HG03575 (cell line): ENCODE measurements around the gene CRTAP.
"Not testable (repeated sequence)": the region's sequence is repeated elsewhere in the genome, so short reads cannot be mapped to it uniquely, and the experiment has no call there.

Source experiments
- ATAC-seq: cut with Tn5 transposase; IDR thresholded peaks from one replicate; pipeline ENCODE4 v1.9.1; 2021; ENCODE audit not compliant: unreplicated experiment, insufficient number of reproducible peaks, low FRiP score; ENCODE audit errors: extremely low read depth

The CRTAP gene

DNA sequence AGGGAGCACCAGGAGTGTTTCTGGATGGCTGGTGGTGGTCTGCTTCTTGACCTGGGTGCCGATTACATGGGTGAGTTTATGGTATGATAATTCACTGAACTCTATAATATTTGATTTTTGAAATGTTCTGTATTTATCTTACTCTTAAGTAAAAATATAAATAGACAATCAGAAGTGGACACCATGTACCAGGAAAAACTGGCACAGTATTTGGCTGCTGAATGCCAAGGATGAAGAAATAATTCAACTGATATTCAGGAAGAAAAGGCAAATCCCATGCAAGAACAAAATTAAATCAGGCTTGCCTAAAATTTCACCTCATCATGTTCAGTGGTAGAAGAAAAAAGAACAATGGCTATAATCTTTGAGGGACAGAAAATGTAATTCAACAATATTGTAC is 51.6 kb downstream of the CRTAP start:
- no peak for ATAC-seq

DNA sequence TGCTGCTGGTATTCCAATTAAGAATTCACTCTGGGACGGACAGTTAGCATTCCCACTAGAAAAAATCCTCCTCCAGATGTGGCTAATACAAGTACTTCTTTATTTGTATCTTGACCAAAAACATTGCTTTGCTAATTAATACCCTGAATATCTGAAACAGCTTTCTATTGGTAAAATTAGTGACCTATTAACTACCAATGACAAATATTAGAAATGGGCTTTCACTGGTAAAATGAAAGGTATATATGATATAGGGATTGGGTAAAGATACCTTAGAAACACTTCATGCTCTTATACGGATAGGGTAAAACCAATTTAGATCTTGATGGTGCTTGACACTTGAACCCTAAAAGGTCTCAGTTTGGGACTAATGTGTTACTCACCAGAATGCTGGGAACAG is 52.3 kb downstream of the CRTAP start:
- no peak for ATAC-seq

DNA sequence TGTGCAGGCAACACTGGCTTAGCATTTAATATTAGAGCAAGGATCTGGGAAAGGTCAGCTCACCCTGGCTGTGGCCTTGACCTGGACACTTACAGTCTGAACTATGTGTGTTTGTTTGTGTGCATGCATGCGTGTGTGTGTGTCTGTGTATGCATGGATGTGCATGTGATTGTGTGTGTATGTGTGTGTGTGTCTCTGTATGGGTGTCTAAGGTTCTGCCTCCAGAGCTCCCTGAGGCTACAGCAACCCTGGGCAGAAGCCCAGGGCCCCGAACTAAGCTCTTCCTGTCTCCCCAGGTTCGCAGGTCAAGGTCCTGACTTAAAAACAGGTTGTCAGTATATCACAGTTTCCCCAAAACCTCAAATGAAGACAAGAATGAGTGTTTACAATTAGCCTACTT is 53.5 kb downstream of the CRTAP start:
- no peak for ATAC-seq

DNA sequence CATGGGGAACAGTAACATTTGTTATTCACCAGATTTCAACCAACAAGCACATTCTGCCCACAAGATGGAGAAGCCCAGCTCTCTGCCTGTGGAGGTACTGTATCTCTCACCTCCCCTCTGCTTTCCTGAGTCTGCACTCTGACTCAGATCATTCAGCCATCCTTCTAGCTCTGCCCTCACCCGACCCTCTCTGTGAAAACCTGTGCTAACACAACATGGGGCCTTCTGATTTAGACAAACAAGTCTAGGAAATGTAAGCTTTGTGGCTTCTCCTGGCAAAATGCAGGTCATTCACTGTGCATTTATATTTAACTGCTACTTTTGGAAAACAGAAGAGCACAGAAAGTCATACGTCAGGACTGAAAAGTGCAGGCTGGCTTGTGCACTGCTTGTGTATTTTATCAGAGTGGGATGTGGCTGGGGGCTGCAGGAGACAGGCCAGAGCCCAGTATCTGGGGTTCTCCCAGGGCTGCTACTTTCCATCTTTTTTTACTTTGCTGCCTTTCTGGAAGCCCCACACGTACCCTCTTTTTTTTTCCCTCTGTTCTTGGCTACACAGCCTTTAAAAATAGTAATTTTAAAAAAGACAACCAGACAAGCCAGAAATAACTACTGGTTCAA is 54.0 kb downstream of the CRTAP start:
- no peak for ATAC-seq

DNA sequence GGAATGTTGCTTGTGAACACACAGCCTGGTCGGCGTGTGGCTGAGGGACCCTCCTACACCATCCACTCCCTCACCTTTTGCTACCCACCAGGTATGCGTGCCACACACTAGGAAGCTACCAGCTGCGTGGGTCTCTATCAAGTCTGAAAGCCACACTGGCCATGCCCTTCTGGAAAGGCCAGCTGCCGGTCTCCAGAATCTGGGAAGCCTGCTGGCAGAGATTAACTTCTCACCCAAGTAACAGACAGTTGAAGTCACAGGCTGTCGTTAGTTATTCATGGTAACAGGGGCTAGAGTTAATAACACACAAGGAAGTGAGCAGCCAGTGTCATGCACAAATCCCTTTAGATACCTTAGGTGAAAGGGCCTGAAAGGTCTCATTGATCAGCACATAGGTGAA is 56.7 kb downstream of the CRTAP start:
- no peak for ATAC-seq

DNA sequence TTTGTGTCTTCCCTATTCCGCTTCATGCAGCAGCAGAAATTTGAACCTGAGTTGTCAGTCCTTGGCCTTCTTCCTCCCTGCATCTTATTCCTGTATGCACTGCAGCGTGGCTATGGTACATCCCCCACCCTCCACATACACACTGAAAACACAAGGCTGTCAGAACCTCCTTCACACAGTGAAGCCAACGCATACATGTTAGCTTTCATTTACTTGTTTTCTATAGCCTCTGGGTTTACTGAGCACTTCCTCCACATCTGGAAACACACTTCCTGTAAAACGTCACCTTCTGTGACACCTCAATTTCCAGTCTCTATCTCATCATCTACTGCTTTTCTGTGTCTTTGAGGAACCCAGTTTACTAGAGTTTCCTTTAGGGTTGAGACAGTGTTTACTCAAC is 57.8 kb downstream of the CRTAP start:
- no peak for ATAC-seq

DNA sequence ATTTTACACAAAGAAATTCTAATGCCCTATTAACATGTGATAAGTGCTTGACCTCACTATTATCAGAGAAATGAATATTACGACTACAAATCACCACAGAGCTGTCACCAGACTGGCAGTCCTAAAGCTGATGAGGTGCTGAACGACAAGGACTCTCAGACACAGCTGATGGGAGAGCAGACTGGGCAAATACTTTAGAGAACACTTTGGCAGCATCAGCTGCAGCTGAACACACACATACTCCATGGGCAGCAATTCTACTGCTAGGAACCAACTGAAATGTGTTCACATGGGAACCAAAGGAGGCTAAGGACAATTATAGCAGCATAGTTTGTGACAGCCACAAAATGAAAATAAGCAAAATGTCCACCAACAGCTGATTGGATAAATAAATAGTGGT is 59.3 kb downstream of the CRTAP start:
- no peak for ATAC-seq

DNA sequence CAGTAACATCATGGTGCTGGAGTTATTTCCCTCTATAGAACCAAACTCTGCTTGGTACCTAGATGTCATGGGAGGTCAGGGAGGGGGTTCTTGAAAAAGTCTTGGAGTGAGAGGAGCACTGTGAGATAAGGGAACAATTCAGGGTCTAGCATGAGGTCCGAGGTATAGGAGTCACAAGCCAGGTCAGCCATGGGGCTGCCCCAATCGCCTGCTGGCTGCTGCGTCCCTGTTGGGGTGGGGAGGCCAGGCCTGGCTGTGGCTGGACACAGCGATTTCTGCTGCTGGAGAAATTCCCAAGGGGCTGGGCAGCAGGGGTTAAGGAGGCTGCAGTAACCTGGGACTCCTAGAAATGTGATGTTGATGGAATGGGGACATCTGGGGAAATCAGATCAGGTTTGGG is 59.9 kb downstream of the CRTAP start:
- ATAC-seq = no peak

DNA sequence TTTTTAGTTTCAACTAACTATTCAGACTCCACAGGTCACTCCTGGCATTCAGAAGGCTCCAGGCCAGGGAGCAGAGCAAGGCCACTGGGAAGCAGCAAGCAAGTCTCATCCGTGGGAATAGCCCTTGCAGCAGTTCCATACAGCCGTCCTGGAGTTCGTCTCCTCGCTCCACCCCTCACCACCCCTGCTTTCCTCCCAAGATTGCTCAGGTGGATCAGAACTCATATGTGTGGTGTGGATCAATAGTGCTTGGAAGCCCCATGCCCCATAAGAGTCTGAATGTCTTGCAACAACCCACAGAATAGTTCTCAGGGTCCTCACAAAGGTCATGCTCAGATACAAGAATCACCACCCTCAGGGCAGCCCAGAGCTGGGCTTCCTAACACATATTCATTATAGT is 60.3 kb downstream of the CRTAP start:
- ATAC-seq = no peak

DNA sequence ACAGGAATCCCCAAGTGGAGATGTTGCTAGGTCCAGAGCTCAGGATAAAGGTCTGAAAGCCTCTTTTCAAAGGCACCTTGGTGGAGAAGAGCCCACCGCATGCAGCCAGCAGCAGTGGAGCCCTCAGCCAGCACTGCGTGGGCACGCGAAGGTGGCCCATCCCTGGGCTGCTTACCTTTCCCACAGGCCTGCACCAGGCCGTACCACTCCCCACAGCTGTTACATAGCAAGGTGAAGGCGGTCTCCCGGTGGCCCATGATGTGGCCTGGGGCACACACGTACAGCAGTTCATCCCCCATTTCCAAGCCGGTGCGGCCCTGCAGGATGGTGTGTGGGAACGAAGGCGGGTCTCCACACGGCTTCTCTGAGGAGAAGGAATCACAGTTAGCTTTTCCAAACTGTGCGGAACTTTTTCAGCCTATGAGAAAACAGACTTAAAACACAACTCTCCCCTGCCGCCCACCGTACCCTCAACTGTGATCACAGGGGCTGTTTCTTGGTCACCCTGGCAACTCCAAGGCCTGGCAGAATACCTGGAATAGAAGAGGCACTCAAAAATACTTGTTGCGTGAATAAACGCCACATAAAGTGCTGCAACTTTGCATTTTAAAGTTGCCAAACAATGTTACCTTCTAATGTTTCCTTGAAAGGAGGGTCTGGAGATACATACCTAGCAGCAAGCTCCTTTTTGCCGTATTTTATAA is 61.0 kb downstream of the CRTAP start:
- ATAC-seq = no peak

DNA sequence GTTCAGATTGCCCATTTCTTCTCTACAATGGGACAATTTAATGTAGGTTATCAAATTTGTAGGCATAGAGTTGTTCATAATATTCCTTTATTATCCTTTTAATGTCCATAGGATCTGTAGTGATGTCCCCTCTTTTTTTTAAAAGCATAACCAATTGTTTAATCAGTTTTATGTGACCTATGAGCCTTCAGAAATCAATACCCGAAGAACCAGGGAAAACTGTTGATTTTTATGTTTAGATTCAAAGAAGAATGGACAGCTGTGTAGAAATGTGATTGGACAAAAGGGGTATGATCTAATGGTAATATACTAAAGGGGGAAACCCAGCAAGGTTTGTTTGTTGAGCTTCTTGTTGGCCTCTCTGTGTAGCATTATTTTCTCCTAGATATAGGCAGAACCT is 65.3 kb downstream of the CRTAP start:
- ATAC-seq = no peak

DNA sequence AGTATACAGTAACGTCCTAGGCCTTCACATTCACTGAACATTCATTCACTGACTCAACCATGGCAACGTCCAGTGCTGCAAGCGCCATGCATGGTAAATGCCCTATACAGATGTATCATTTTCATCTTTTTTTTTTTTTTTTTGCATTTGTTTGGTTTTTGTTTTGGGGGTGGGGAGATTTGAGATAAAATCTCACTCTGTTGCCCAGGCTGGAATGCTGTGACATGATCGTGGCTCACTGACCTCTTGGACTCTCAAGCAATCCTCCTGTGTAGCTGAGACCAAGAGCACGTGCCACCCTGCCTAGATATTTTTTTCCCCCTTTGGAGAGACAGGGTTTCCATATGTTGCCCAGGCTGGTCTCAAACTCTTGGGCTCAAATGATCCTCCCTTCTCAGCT is 67.4 kb downstream of the CRTAP start:
- no peak for ATAC-seq

DNA sequence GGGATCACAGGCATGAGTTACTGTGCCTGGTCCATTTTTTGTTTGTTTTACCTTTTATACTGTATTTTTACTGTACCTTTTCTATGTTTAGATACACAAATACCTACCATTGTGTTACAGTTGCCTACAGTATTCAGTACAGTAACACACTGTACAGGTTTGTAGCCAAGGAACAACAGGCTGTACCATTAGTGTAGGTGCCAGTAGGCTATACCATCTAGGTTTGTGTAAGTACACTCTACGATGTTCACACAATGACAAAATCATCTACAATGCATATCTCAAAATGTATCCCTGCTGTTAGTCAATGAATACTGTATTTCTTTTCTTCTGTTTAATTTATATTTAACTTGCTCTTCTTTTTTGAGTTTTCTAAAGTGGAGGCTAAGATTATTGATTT is 67.8 kb downstream of the CRTAP start:
- not testable (repeated sequence) for ATAC-seq

DNA sequence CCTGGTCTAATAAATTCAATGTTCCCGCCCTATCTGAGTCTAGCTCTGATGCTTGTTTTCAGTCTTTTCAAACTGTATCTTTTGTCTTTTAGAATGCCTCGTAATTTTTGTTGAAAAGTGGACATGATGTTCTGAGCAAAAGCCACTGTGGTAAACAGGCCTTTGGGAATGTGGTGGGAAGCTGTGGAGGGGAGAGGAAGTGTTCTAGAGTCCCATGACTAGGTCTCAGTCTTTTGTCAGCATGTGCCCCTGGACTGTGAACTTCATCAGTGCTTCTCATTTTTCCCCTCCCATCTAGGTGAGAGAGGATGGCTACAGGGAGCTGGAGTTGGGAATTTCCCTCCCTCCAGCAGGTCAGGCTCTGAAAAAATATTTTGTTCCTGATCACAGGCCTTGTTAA is 71.0 kb downstream of the CRTAP start:
- no peak for ATAC-seq

DNA sequence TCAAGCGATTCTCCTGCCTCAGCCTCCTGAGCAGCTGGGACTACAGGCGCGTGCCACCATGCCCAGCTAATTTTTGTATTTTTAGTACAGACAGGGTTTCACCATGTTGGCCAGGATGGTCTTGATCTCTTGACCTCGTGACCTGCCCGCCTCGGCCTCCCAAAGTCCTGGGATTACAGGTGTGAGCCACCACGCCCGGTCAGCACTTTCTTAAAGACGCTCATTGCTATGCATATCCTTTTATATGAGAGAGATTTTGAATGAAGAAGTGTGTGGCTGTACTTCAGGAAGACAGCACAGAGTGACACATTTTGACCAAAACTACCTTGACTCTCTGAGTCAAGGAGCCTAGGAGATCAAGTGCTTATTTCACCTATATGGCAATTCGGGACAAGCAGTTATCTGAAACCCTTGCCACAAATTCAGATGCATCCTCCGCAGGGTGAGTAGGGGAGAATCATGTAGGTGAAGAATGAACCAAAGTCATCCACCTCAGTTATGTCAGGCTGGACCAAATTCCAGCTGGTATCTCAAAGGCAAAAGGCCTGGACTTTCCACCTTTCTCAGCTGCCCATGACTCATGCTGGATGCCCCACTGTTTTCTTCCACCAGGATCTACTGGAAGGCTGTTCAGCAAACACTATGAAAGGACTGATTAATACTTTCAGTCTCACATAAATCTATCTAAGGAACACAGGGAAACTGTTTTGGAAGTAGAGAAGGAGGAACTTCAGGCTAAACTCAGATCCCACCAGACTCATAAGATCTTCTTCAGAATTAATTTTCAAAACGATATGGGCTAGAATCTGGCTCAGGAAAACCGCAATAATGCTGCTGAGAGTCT is 72.9 kb downstream of the CRTAP start:
- ATAC-seq = no peak

DNA sequence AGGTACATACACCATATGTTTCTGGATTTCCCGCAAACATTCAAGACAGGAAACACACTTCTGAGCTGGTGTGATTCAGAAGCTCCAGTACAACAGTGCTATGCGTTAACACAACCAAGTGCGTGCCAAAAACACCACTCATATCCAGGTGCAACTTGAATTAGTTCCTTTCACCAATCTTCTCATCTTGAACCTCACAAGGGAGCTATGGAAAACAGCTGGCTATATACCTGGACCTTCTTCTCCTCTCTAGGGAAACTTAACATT is 73.5 kb downstream of the CRTAP start:
- no peak for ATAC-seq

DNA sequence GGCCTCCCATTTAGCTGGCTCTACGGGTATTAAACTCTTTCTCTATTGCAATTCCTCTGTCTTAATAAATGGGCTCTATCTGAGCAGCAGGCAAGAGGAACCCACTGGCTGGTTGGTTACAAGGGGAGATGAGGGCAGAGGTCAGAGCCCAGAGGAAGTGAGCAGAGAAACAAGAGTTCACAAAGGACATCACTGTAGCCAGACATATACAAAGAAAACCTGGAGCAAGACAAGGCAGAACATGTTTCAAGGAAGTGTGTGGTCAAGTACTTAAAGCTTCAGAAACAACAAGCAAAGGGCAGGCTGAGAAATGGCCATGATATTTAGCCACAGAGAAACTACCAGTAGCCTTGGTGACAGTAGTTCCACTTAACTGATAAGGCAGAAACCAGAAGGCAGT is 80.5 kb downstream of the CRTAP start:
- no peak for ATAC-seq

DNA sequence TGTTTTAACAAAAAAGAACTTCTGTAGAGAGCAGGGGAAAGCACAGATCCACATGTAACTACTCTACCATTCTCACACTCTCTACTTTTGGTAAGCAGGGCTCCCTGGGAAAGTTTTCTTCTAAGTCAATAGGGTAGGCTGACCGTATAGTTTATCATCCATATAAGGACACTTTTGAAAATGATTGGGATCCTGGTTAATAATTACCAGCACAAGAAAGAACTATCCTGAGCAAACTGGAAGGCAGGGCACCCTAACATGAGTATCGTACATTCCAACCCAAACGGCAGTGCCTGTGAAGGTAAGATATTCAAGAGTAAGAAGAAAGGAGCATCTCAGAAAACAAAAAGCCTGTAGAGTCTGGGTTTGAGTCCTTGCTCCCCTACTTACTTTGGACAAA is 82.7 kb downstream of the CRTAP start:
- ATAC-seq = no peak
